ENCODE results near the gene C1QTNF9. TPM values are rescaled to one million over a fixed set of nuclear protein-coding genes. Genes with fewer than 3 reads are reported as not detected.

The C1QTNF9 gene
- total and polyA plus RNA-seq, 9 of the 15 experiments (the other 6 are each of a cell fraction or from before 2014, with no cell fraction given): not detected

DNA sequence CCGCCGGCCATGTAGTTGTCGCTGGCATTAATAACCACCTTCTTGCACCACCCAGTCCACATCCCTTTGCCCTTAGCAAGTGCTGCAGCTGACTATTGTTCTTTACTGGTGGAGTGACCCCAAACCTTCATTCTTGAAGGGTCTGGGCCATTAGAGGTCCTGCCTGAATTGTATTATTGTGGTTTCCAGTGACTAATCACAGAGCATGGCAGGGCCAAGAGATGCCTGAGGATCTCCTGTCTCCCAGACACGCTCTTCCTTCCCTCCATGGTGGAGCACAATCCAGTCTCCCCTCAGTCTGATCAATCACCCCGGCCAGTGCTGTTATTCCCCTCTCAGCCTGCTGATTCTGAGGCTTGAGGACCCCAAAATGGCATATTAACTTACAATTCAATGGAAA is 39.0 kb downstream of the C1QTNF9 start:
- FAIRE-seq: no peak
- Histone ChIP-seq H3K4me2 (ENCODE audit: insufficient read depth, low read length) (no peak overlapping the region), H3K36me3 (ENCODE audit: control insufficient read depth, insufficient read depth, low read length) (no peaks in the 10 kb centered on the region), H3K79me2 (ENCODE audit: control insufficient read depth, insufficient read depth, low read length) (no peaks in the 10 kb centered on the region), H3K9ac (ENCODE audit: insufficient read depth in 1 of 2, low read depth in 2 of 2, low read length in 2 of 2) (no peak overlapping the region), H3K27me3 (ENCODE audit: control insufficient read depth in 2 of 2, insufficient read depth in 2 of 2, low read length in 2 of 2) (no peaks in the 10 kb centered on the region), H3K9me1 (ENCODE audit: control insufficient read depth, insufficient read depth, low read length) (no peaks in the 10 kb centered on the region), H3K4me1 (replicated peaks in 1 of 2; ENCODE audit: control insufficient read depth in 2 of 2, insufficient read depth in 2 of 2, low read length in 2 of 2) (no peaks in the 10 kb centered on the region), H3K4me3 (no peak overlapping the region), H3K9me3 (replicated peaks; ENCODE audit: control insufficient read depth, insufficient read depth, low read depth, low read length) (no peaks in the 10 kb centered on the region), H3K27ac (ENCODE audit: extremely low read depth, low read depth, low read length) (no peak overlapping the region), H2AFZ (ENCODE audit: low read depth, low read length) (no peak overlapping the region), H4K20me1 (replicated peaks; ENCODE audit: control insufficient read depth, insufficient read depth, low read length) (no peaks in the 10 kb centered on the region)
- CTCF ChIA-PET (ENCODE audit: low intra/inter-chr PET ratio): no interaction called here
- WGBS (ENCODE audit: insufficient coverage, low coverage, missing lambda C conversion rate): 20% methylated on average over 4 of the region's 5 CpGs
- TF ChIP-seq MTA3 (IDR thresholded peaks at IDR 0.05; ENCODE audit: borderline replicate concordance) (no peak), ZBED1 (IDR thresholded peaks at IDR 0.05) (no peak), SMARCC2 (IDR thresholded peaks at IDR 0.05; ENCODE audit: low read depth) (no peak), ELF2 (CRISPR knock-in tag; IDR thresholded peaks at IDR 0.05) (no peak), HDAC1 (IDR thresholded peaks at IDR 0.05) (no peak)
- no peak for ATAC-seq
- intact Hi-C loops (cut with micrococcal nuclease) (no loop called here), in situ Hi-C loops (cut with MboI) (no loop called here)
- POLR2A ChIA-PET: no interaction called here
- no TSS peak for BruUV-seq (replicated peaks)
- no peak for DNase-seq (ENCODE audit: extremely low read depth in 1 of 4, low spot score in 3 of 4)

DNA sequence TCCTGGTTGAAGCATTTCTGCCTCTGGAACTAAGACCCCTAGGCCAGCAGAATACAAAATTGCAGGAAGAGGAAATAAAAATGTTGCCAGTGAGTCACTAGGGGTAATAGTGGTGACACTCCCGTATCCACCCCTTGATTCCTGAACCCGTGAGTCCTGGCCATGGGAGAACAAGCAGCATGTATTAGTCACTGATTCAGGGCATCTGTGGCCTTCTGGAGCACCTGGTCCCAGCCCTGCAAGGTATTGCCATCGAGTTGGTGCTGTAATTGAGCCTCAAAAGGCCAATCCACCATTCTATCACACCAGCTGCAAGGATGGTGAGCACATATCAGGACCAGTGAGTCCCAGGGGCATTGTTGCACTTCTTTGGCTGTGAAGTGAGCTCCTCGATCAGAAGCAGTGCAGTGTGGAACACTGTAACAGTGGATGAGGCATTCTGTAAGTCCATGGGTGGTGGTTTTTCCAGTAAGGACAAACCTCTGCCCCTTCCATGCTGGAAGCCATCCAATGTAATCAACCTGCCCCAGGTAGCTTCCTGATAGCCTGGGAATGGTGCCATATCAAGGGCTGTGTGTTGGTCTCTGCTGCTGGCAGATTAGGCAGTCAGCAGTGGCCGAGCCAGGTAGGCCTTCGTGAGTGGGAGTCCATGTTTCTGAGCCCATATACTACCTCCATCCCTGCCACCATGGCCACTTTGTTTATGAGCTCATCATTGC is 39.6 kb downstream of the C1QTNF9 start:
- FAIRE-seq (no peak), DNase-seq (ENCODE audit: extremely low read depth in 1 of 4, low spot score in 3 of 4) (no peak), ATAC-seq (no peak)
- Histone ChIP-seq H3K79me2 (ENCODE audit: control insufficient read depth, insufficient read depth, low read length) (no peaks in the 10 kb centered on the region), H3K36me3 (ENCODE audit: control insufficient read depth, insufficient read depth, low read length) (no peaks in the 10 kb centered on the region), H3K27ac (ENCODE audit: extremely low read depth, low read depth, low read length) (no peak overlapping the region), H4K20me1 (replicated peaks; ENCODE audit: control insufficient read depth, insufficient read depth, low read length) (no peaks in the 10 kb centered on the region), H3K9me3 (replicated peaks; ENCODE audit: control insufficient read depth, insufficient read depth, low read depth, low read length) (no peaks in the 10 kb centered on the region), H3K27me3 (ENCODE audit: control insufficient read depth in 2 of 2, insufficient read depth in 2 of 2, low read length in 2 of 2) (no peaks in the 10 kb centered on the region), H3K4me1 (replicated peaks in 1 of 2; ENCODE audit: control insufficient read depth in 2 of 2, insufficient read depth in 2 of 2, low read length in 2 of 2) (no peaks in the 10 kb centered on the region), H3K4me3 (no peak overlapping the region), H2AFZ (ENCODE audit: low read depth, low read length) (no peak overlapping the region), H3K4me2 (ENCODE audit: insufficient read depth, low read length) (no peak overlapping the region), H3K9ac (ENCODE audit: insufficient read depth in 1 of 2, low read depth in 2 of 2, low read length in 2 of 2) (no peak overlapping the region), H3K9me1 (ENCODE audit: control insufficient read depth, insufficient read depth, low read length) (no peaks in the 10 kb centered on the region)
- POLR2A ChIA-PET: no interaction called here
- intact Hi-C loops (cut with micrococcal nuclease) (no loop called here), in situ Hi-C loops (cut with MboI) (no loop called here)
- BruUV-seq (replicated peaks): no TSS peak
- 0% methylated on average over 5 of the region's 6 CpGs for WGBS (ENCODE audit: insufficient coverage, low coverage, missing lambda C conversion rate)
- CTCF ChIA-PET (ENCODE audit: low intra/inter-chr PET ratio): no interaction called here
- TF ChIP-seq ZNF766 (CRISPR knock-in tag; conservative IDR thresholded peaks at IDR 0.05) (no peak), MAZ (CRISPR knock-in tag; conservative IDR thresholded peaks at IDR 0.05 in 1 of 2, IDR thresholded peaks at IDR 0.05 in 1 of 2) (no peak)
- TF ChIP-seq, protein P1, sequence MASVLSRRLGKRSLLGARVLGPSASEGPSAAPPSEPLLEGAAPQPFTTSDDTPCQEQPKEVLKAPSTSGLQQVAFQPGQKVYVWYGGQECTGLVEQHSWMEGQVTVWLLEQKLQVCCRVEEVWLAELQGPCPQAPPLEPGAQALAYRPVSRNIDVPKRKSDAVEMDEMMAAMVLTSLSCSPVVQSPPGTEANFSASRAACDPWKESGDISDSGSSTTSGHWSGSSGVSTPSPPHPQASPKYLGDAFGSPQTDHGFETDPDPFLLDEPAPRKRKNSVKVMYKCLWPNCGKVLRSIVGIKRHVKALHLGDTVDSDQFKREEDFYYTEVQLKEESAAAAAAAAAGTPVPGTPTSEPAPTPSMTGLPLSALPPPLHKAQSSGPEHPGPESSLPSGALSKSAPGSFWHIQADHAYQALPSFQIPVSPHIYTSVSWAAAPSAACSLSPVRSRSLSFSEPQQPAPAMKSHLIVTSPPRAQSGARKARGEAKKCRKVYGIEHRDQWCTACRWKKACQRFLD (CRISPR knock-in tag; IDR thresholded peaks at IDR 0.05): no peak
- TF ChIP-seq, protein P2, sequence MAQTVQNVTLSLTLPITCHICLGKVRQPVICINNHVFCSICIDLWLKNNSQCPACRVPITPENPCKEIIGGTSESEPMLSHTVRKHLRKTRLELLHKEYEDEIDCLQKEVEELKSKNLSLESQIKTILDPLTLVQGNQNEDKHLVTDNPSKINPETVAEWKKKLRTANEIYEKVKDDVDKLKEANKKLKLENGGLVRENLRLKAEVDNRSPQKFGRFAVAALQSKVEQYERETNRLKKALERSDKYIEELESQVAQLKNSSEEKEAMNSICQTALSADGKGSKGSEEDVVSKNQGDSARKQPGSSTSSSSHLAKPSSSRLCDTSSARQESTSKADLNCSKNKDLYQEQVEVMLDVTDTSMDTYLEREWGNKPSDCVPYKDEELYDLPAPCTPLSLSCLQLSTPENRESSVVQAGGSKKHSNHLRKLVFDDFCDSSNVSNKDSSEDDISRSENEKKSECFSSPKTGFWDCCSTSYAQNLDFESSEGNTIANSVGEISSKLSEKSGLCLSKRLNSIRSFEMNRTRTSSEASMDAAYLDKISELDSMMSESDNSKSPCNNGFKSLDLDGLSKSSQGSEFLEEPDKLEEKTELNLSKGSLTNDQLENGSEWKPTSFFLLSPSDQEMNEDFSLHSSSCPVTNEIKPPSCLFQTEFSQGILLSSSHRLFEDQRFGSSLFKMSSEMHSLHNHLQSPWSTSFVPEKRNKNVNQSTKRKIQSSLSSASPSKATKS (CRISPR knock-in tag; IDR thresholded peaks at IDR 0.05): no peak
